ENCODE data around the gene CRKL.

DNA sequence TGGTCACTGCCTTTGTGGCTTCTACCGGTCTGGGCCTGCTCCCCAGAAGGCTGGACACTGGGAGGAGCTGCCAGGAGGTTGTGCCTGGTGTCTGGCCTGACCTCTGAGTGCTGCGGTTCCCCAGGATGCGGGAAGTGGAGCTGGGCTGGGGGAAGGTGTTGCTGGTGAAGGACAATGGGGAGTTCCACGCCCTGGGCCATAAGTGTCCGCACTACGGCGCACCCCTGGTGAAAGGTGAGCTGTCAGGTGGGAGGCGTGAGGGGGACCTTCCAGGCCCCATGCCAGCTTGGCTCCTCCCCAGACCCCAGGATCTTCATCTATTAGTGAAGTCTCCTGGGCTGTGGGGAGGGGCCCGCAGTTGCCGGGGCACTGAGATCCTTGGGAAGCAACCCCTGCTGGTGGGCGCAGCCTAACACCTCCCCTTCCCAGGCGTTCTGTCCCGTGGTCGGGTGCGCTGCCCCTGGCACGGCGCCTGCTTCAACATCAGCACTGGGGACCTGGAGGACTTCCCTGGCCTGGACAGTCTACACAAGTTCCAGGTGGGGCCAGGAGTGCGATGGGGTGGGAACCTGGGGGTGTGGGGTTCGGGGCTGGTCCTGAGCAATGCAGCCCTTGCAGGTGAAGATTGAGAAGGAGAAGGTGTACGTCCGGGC is 56.6 kb downstream of the CRKL start:
- TF ChIP-seq, protein P1, sequence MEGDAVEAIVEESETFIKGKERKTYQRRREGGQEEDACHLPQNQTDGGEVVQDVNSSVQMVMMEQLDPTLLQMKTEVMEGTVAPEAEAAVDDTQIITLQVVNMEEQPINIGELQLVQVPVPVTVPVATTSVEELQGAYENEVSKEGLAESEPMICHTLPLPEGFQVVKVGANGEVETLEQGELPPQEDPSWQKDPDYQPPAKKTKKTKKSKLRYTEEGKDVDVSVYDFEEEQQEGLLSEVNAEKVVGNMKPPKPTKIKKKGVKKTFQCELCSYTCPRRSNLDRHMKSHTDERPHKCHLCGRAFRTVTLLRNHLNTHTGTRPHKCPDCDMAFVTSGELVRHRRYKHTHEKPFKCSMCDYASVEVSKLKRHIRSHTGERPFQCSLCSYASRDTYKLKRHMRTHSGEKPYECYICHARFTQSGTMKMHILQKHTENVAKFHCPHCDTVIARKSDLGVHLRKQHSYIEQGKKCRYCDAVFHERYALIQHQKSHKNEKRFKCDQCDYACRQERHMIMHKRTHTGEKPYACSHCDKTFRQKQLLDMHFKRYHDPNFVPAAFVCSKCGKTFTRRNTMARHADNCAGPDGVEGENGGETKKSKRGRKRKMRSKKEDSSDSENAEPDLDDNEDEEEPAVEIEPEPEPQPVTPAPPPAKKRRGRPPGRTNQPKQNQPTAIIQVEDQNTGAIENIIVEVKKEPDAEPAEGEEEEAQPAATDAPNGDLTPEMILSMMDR (IDR thresholded peaks at IDR 0.05), result no peak
- no peak for TF ChIP-seq POLR2A (IDR thresholded peaks at IDR 0.05)

Data from esophagus squamous epithelium (tissue), 4 donors.